Naive thymus-derived CD4-positive, alpha-beta T cell (primary cell): ENCODE results near the gene TGFBR2. TPM values are rescaled to one million over a fixed set of nuclear protein-coding genes. Genes with fewer than 3 reads are reported as not detected.
A peak's percentile ranks its signal among the peaks of the same experiment; 100 is the strongest.

ENCODE experiments used
- ATAC-seq: fragments of 150-1000 bp; cut with Tn5 transposase; 2 replicates; pipeline ENCODE4 v1.10.0; 2021; ENCODE audit warnings: mild to moderate bottlenecking, moderate library complexity
- CTCF ChIA-PET: fragments of 350-600 bp; sonication (Branson Sonifier 250); formaldehyde crosslinking; loops from one replicate; lab custom pipeline; 2021; ENCODE audit warnings: antibody characterized with exemption; lab: Charles Lee
- POLR2A ChIA-PET: fragments of 350-600 bp; sonication (Branson Sonifier 250); formaldehyde crosslinking; loops from one replicate; lab custom pipeline; 2021; ENCODE audit warnings: antibody characterized with exemption, inconsistent platforms; lab: Charles Lee
- DNase-seq, 9 donors: peaks; one replicate each; pipeline versions ENCODE4 v3.0.0 to v3.0.0-alpha.2; 2020 to 2022; ENCODE audit warnings: mixed read lengths in 1 of 9
- H3K27ac ChIP-seq: one replicate; pipeline ENCODE4 v1.7.0; 2013; ENCODE audit warnings: mild to moderate bottlenecking, low read depth, low read length, moderate library complexity
- H3K27me3 ChIP-seq, 2 donors: one replicate each; pipeline ENCODE4 v1.7.0; 2013; ENCODE audit warnings: low read length in 2 of 2, mild to moderate bottlenecking in 2 of 2, moderate library complexity in 2 of 2; ENCODE audit not compliant: control insufficient read depth in 2 of 2, insufficient read depth in 2 of 2
- H3K36me3 ChIP-seq, 3 experiments: 1 replicate in 2 of 3; 2 replicates in 1 of 3; pipeline ENCODE4 v1.7.0; 2013; ENCODE audit warnings: low read length in 3 of 3, mild to moderate bottlenecking in 3 of 3, moderate library complexity in 1 of 3; ENCODE audit not compliant: insufficient read depth in 3 of 3, control insufficient read depth in 2 of 3
- H3K4me1 ChIP-seq, 2 donors: one replicate each; pipeline ENCODE4 v1.7.0; 2013; ENCODE audit warnings: low read length in 2 of 2, mild to moderate bottlenecking in 2 of 2, moderate library complexity in 1 of 2; ENCODE audit not compliant: control insufficient read depth in 2 of 2, insufficient read depth in 2 of 2
- H3K4me3 ChIP-seq: 2 replicates; pipeline ENCODE4 v1.7.0; 2013; ENCODE audit warnings: mild to moderate bottlenecking, low read length
- H3K9me3 ChIP-seq, 3 experiments: 1 replicate in 2 of 3; 2 replicates in 1 of 3; pipeline ENCODE4 v1.7.0; 2013; ENCODE audit warnings: low read length in 3 of 3; ENCODE audit not compliant: control insufficient read depth in 2 of 3
- H3K27ac Mint-ChIP-seq, 9 donors: one replicate each; pipeline ENCODE4 v1.8.0; 2020 to 2022; ENCODE audit warnings: mixed read lengths in 9 of 9, mild to moderate bottlenecking in 8 of 9, moderate library complexity in 5 of 9, inconsistent platforms in 2 of 9
- H3K27me3 Mint-ChIP-seq, 5 donors: one replicate each; pipeline ENCODE4 v1.8.0; 2021 to 2022; ENCODE audit warnings: mixed read lengths in 5 of 5, mild to moderate bottlenecking in 1 of 5
- H3K36me3 Mint-ChIP-seq, 5 donors: one replicate each; pipeline ENCODE4 v1.8.0; 2020 to 2022; ENCODE audit warnings: mixed read lengths in 5 of 5, mild to moderate bottlenecking in 3 of 5, inconsistent platforms in 1 of 5
- H3K4me1 Mint-ChIP-seq, 7 donors: one replicate each; pipeline ENCODE4 v1.8.0; 2020 to 2022; ENCODE audit warnings: mixed read lengths in 7 of 7, mild to moderate bottlenecking in 3 of 7, inconsistent platforms in 1 of 7
- H3K4me3 Mint-ChIP-seq, 10 donors: one replicate each; pipeline ENCODE4 v1.8.0; 2020 to 2022; ENCODE audit warnings: mild to moderate bottlenecking in 10 of 10, mixed read lengths in 10 of 10, moderate library complexity in 6 of 10, inconsistent platforms in 2 of 10
- H3K9me3 Mint-ChIP-seq, 11 donors: one replicate each; pipeline ENCODE4 v1.8.0; 2020 to 2022; ENCODE audit warnings: mixed read lengths in 11 of 11, mild to moderate bottlenecking in 4 of 11, inconsistent platforms in 1 of 11, moderate library complexity in 1 of 11
- intact Hi-C, 2 donors: fragments of 100-400 bp; cut with micrococcal nuclease; formaldehyde crosslinking; loops; one replicate each; pipeline ENCODE4 v1.15.1; 2023
- polyA plus RNA-seq, 2 donors: library from polyadenylated mRNA; unstranded; fragments of 300-500 nt; fragmentation: Illumina TruSeq; gene quantifications; one replicate each; pipeline ENCODE4 v1.2.3, GENCODE V29; 2021
- total RNA-seq, 6 experiments: library from RNA in 5 of 6; stranded (reverse) in 5 of 6; gene quantifications; 1 replicate in 5 of 6; 2 replicates in 1 of 6; pipeline ENCODE4 v1.2.3 and lab custom pipeline; 2021 to 2026

Gene TGFBR2
- total and polyA plus RNA-seq, 7 experiments from 2014 or later: 63.0 to 263 (median 155) TPM

GRCh38 chr3:30614943-30615342 lies 8.5 kb downstream of the TGFBR2 start:
- DNase-seq: peak in 2 of 9 donors; percentile 2 to 43

DNA sequence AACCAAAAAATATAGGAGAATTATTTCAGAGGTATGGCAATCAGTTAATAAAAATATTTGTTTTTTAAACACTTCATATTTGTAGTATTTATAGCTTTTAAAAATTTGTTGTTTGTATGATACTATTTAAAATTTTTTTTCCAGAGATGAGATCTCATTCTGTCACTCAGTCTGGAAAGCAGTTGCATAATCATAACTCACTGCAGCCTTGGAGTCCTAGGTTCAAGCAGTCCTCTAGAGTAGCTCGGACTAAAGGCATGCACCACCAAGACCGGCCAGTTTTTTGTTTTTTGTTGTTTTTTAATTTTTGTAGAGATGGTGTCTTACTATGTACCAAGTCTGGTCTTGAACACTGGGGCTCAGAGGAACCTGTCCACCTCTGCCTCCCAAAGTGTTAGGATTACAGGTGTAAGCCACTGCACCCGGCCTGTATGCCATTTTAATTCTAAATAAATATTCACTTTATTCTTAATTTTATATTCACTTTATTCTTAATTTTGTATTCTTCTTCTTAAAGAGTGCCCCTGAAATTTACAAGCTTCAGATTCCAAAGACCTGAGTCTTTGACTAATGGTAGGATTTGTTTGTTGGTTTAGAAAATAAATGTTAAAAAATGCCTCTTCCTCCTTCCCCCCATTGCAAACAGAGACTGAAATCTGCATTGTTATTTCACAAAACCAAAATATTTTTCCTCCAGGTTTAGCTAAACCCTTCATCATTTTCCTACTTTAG lies 9.4 kb downstream of the TGFBR2 start:
- Histone ChIP-seq H3K36me3 (no peaks in the 10 kb centered on the region), H3K27me3 (no peaks in the 10 kb centered on the region), H3K4me1 (peaks cover 63 to 96% of the 10 kb centered on the region in 2 donors), H3K27ac (peak overlapping the region; percentile 79), H3K4me3 (peak overlapping the region; percentile 21), H3K9me3 (no peaks in the 10 kb centered on the region)
- POLR2A ChIA-PET: interaction anchor here (0.6 to 27.4 kb wide), 9 partner anchors 6 to 261 kb away, joined by 3 to 853 read pairs (median 5); partner anchors contain the start of gene TGFBR2
- peaks cover 14 to 44% (median 31%) of the 10 kb centered on the region in 5 donors for H3K36me3 Mint-ChIP-seq
- peak in 2 of 9 donors; percentile 0 for DNase-seq
- no peak for ATAC-seq
- no peaks in the 10 kb centered on the region for H3K27me3 Mint-ChIP-seq
- H3K4me1 Mint-ChIP-seq: peaks cover 77 to 98% (median 95%) of the 10 kb centered on the region in 7 donors
- H3K4me3 Mint-ChIP-seq: peak overlapping the region; percentile 76 to 100 (median 95)
- CTCF ChIA-PET: interaction anchor here (0.8 to 1.7 kb wide), 4 partner anchors 13 to 78 kb away, joined by 3 to 9 read pairs (median 3); no protein-coding TSS in a partner anchor
- peaks cover 0 to 4% (median 0%) of the 10 kb centered on the region in 11 donors for H3K9me3 Mint-ChIP-seq
- intact Hi-C loops: loop anchor here (2.0 to 10.0 kb wide), 5 partner anchors 15 to 1819 kb away; no protein-coding TSS in a partner anchor
- H3K27ac Mint-ChIP-seq: peak overlapping the region; percentile 84 to 98 (median 95)

More at GRCh38 chr3:30614943-30615342, 8.5 kb downstream of the TGFBR2 start:
- peaks cover 0 to 4% (median 0%) of the 10 kb centered on the region in 11 donors for H3K9me3 Mint-ChIP-seq
- intact Hi-C loops: loop anchor here (2.0 to 10.0 kb wide), 7 partner anchors 66 to 1820 kb away; no protein-coding TSS in a partner anchor
- Histone ChIP-seq H3K9me3 (no peaks in the 10 kb centered on the region), H3K36me3 (no peaks in the 10 kb centered on the region), H3K27ac (peak overlapping the region; percentile 79), H3K4me1 (peaks cover 55 to 94% of the 10 kb centered on the region in 2 donors), H3K27me3 (no peaks in the 10 kb centered on the region), H3K4me3 (peak overlapping the region; percentile 92)
- H3K27me3 Mint-ChIP-seq: no peaks in the 10 kb centered on the region
- ChIA-PET CTCF (interaction anchor here (0.9 to 1.7 kb wide), 3 partner anchors 14 to 79 kb away, joined by 3 to 9 read pairs (median 3); no protein-coding TSS in a partner anchor), POLR2A (interaction anchor here (0.7 to 27.4 kb wide), 4 partner anchors 6 to 50 kb away, joined by 3 to 853 read pairs (median 66); partner anchors contain the start of gene TGFBR2)
- H3K27ac Mint-ChIP-seq: peak overlapping the region; percentile 66 to 99 (median 95)
- peaks cover 14 to 46% (median 25%) of the 10 kb centered on the region in 5 donors for H3K36me3 Mint-ChIP-seq
- H3K4me1 Mint-ChIP-seq: peaks cover 73 to 97% (median 91%) of the 10 kb centered on the region in 7 donors
- peak overlapping the region; percentile 88 to 100 (median 95) for H3K4me3 Mint-ChIP-seq
- no peak for ATAC-seq

- peak overlapping the region; percentile 21 for H3K4me3 ChIP-seq
- H3K27ac ChIP-seq: peak overlapping the region; percentile 73
- Mint-ChIP-seq H3K4me3 (peak overlapping the region; percentile 71 to 100 (median 88)), H3K27ac (peak overlapping the region; percentile 84 to 98 (median 95)), H3K9me3 (peaks cover 0 to 4% (median 0%) of the 10 kb centered on the region in 11 donors), H3K4me1 (peaks cover 78 to 100% (median 96%) of the 10 kb centered on the region in 7 donors), H3K27me3 (no peaks in the 10 kb centered on the region), H3K36me3 (peaks cover 14 to 45% (median 29%) of the 10 kb centered on the region in 5 donors)
- ATAC-seq (peak; percentile 23), DNase-seq (peak in 1 of 9 donors; percentile 43)
- no peaks in the 10 kb centered on the region for H3K27me3 ChIP-seq
- POLR2A ChIA-PET: interaction anchor here (0.6 to 27.4 kb wide), 9 partner anchors 7 to 262 kb away, joined by 3 to 853 read pairs (median 6); partner anchors contain the start of gene TGFBR2
- intact Hi-C loops: loop anchor here (1.0 to 10.0 kb wide), 7 partner anchors 7 to 1818 kb away; no protein-coding TSS in a partner anchor
- H3K4me1 ChIP-seq: peaks cover 70 to 96% of the 10 kb centered on the region in 2 donors
- CTCF ChIA-PET: interaction anchor here (0.6 to 1.7 kb wide), 5 partner anchors 9 to 418 kb away, joined by 3 to 9 read pairs (median 3); no protein-coding TSS in a partner anchor
- no peaks in the 10 kb centered on the region for H3K36me3 ChIP-seq
- no peaks in the 10 kb centered on the region for H3K9me3 ChIP-seq
These were observed 10.1 kb downstream of the TGFBR2 start for GRCh38 chr3:30616347-30617027.

DNA sequence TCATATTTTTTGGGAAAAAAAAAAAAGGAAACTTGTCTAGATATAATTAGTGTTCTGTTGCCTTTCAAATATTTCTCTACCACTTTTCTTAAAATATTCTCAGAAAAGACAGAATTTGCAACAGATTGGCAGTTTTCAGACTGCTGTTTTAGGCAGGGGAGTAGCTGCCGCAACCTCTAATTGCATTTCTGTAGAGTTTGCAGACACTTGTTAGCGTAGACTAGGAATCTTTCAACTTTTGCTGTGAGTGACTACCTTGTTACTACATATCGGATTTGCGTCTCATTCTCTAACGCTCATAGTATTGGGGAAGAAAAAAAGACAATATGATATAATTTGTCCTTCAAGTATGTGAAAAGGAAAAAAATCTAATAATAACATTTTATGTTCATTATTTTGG lies 10.7 kb downstream of the TGFBR2 start:
- Mint-ChIP-seq H3K9me3 (peaks cover 0 to 4% (median 0%) of the 10 kb centered on the region in 11 donors), H3K4me3 (peak overlapping the region; percentile 71 to 100 (median 88)), H3K4me1 (peaks cover 77 to 100% (median 96%) of the 10 kb centered on the region in 7 donors), H3K27ac (peak overlapping the region; percentile 84 to 98 (median 95)), H3K36me3 (peaks cover 14 to 50% (median 35%) of the 10 kb centered on the region in 5 donors), H3K27me3 (no peaks in the 10 kb centered on the region)
- Histone ChIP-seq H3K27ac (peak overlapping the region; percentile 73), H3K4me1 (peaks cover 72 to 95% of the 10 kb centered on the region in 2 donors), H3K27me3 (no peaks in the 10 kb centered on the region), H3K4me3 (peak overlapping the region; percentile 21), H3K36me3 (no peaks in the 10 kb centered on the region), H3K9me3 (no peaks in the 10 kb centered on the region)
- intact Hi-C loops: loop anchor here (1.0 to 10.0 kb wide), 7 partner anchors 8 to 1818 kb away; no protein-coding TSS in a partner anchor
- DNase-seq (peak in 1 of 9 donors; percentile 52), ATAC-seq (no peak)
- CTCF ChIA-PET: interaction anchor here (0.6 to 1.2 kb wide), 6 partner anchors 10 to 418 kb away, joined by 3 to 8 read pairs (median 3); no protein-coding TSS in a partner anchor
- POLR2A ChIA-PET: interaction anchor here (0.7 to 27.4 kb wide), 8 partner anchors 8 to 262 kb away, joined by 3 to 853 read pairs (median 6); partner anchors contain the start of gene TGFBR2

DNA sequence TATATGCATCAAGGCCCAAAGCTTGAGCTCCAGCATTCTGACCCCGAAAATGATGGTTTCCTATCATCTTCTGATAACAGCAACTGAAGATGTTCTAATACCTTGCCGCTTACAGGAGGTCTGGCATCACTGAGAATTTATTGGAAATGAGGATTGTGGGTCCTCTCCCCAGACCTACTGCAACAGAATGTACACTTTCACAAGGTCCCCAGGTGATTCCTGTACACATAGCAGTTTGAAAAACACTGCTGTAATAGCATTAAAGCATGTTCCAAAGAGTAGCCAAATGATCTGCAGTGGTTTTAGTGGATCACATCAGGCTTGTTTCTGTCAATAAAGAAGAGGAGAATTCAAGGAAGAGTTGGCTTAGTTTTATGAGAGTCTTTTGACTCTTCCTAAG lies 11.3 kb downstream of the TGFBR2 start:
- Mint-ChIP-seq H3K4me1 (peaks cover 77 to 100% (median 95%) of the 10 kb centered on the region in 7 donors), H3K27ac (peak overlapping the region; percentile 88 to 98 (median 95)), H3K4me3 (peak overlapping the region; percentile 71 to 100 (median 88)), H3K27me3 (no peaks in the 10 kb centered on the region), H3K9me3 (peaks cover 0 to 4% (median 0%) of the 10 kb centered on the region in 11 donors), H3K36me3 (peaks cover 14 to 48% (median 35%) of the 10 kb centered on the region in 5 donors)
- DNase-seq (no peak), ATAC-seq (no peak)
- ChIA-PET CTCF (interaction anchor here (0.6 to 1.2 kb wide), 6 partner anchors 11 to 265 kb away, joined by 3 to 8 read pairs (median 4); no protein-coding TSS in a partner anchor), POLR2A (interaction anchor here (0.7 to 27.4 kb wide), 3 partner anchors 8 to 57 kb away, joined by 10 to 853 read pairs (median 128); partner anchors contain the start of gene TGFBR2)
- H3K4me3 ChIP-seq: peak overlapping the region; percentile 15
- H3K27me3 ChIP-seq: no peaks in the 10 kb centered on the region
- H3K36me3 ChIP-seq: no peaks in the 10 kb centered on the region
- peak overlapping the region; percentile 73 for H3K27ac ChIP-seq
- intact Hi-C loops: loop anchor here (1.0 to 10.0 kb wide), 7 partner anchors 8 to 1817 kb away; no protein-coding TSS in a partner anchor
- H3K4me1 ChIP-seq: peaks cover 72 to 95% of the 10 kb centered on the region in 2 donors
- H3K9me3 ChIP-seq: no peaks in the 10 kb centered on the region
